IMR-90 (cell line): Measurements from ENCODE around the gene PIP4P1. TPM values are rescaled to one million over a fixed set of nuclear protein-coding genes. Genes with fewer than 3 reads are reported as not detected.
A peak's percentile ranks its signal among the peaks of the same experiment; 100 is the strongest.

ENCODE experiments used
- ATAC-seq: fragments of 200-7000 bp; cut with Tn5 transposase; 2 replicates; pipeline ENCODE4 v1.9.1; 2020; ENCODE audit warnings: low read depth, mild to moderate bottlenecking, moderate library complexity
- BruUV-seq: library from RNA; stranded (reverse); fragments of 400-500 nt; replicated peaks from 2 replicates; lab custom pipeline; 2021; lab: Mats Ljungman, UMichigan
- CTCF ChIA-PET: fragments of 300-600 bp; formaldehyde crosslinking; extraction: SDS; loops from one replicate; lab custom pipeline; 2021; ENCODE audit warnings: antibody characterized with exemption; lab: Yijun Ruan, JAX
- POLR2A ChIA-PET: fragments of 300-600 bp; sonication (Branson Sonifier 250); formaldehyde crosslinking; loops from one replicate; lab custom pipeline; 2022; ENCODE audit warnings: antibody characterized with exemption; ENCODE audit not compliant: unreplicated experiment; lab: Charles Lee
- DNase-seq: peaks from one replicate; pipeline ENCODE4 v3.0.0; 2013
- H2AFZ ChIP-seq: replicated peaks from 2 replicates; pipeline ENCODE3; 2013; ENCODE audit warnings: low read length, mild to moderate bottlenecking; ENCODE audit not compliant: poor library complexity
- H2AK5ac ChIP-seq: 2 replicates; pipeline ENCODE4 v1.6.1; 2013; ENCODE audit warnings: low read depth, low read length, inconsistent platforms
- H2AK9ac ChIP-seq: replicated peaks from 2 replicates; pipeline ENCODE3; 2013; ENCODE audit warnings: mild to moderate bottlenecking, low read depth, low read length, moderate library complexity; ENCODE audit not compliant: poor library complexity
- H2BK120ac ChIP-seq: 2 replicates; pipeline ENCODE4 v1.6.1; 2013; ENCODE audit warnings: low read depth, low read length, inconsistent platforms
- H2BK15ac ChIP-seq: 3 replicates; pipeline ENCODE4 v1.6.1; 2013; ENCODE audit warnings: low read depth, low read length, inconsistent platforms
- H2BK20ac ChIP-seq: 2 replicates; pipeline ENCODE4 v1.6.1; 2013; ENCODE audit warnings: low read depth, mild to moderate bottlenecking, inconsistent platforms, low read length, moderate library complexity
- H2BK5ac ChIP-seq: 2 replicates; pipeline ENCODE4 v1.6.1; 2013; ENCODE audit warnings: mild to moderate bottlenecking, low read depth, low read length, inconsistent platforms; ENCODE audit not compliant: poor library complexity, severe bottlenecking
- H3K14ac ChIP-seq: replicated peaks from 2 replicates; pipeline ENCODE4 v1.6.1; 2013; ENCODE audit warnings: low read depth, low read length, inconsistent platforms
- H3K18ac ChIP-seq: 2 replicates; pipeline ENCODE4 v1.6.1; 2013; ENCODE audit warnings: low read depth, low read length, control low read depth
- H3K23ac ChIP-seq: 2 replicates; pipeline ENCODE4 v1.6.1; 2013; ENCODE audit warnings: low read depth, low read length, inconsistent platforms
- H3K27ac ChIP-seq: 2 replicates; pipeline ENCODE4 v1.5.1; 2013; ENCODE audit warnings: mild to moderate bottlenecking, control low read depth, low read length; ENCODE audit not compliant: insufficient read depth
- H3K27me3 ChIP-seq: 2 replicates; pipeline ENCODE4 v1.6.1; 2013; ENCODE audit warnings: low read length; ENCODE audit not compliant: control insufficient read depth, insufficient read depth
- H3K36me3 ChIP-seq: 2 replicates; pipeline ENCODE4 v1.6.1; 2013; ENCODE audit warnings: low read length, mixed read lengths; ENCODE audit not compliant: control insufficient read depth, insufficient read depth
- H3K4ac ChIP-seq: 2 replicates; pipeline ENCODE4 v1.6.1; 2013; ENCODE audit warnings: low read depth, low read length, inconsistent platforms
- H3K4me1 ChIP-seq: 2 replicates; pipeline ENCODE4 v1.6.1; 2013; ENCODE audit warnings: low read length, mixed read lengths; ENCODE audit not compliant: control insufficient read depth, insufficient read depth
- H3K4me2 ChIP-seq: 2 replicates; pipeline ENCODE4 v1.6.1; 2013; ENCODE audit warnings: low read depth, mild to moderate bottlenecking, control low read depth, low read length, moderate library complexity
- H3K4me3 ChIP-seq: 2 replicates; pipeline ENCODE4 v1.5.1; 2013; ENCODE audit warnings: low read depth, mild to moderate bottlenecking, control low read depth, low read length, moderate library complexity; ENCODE audit not compliant: insufficient read depth
- H3K56ac ChIP-seq: 2 replicates; pipeline ENCODE4 v1.6.1; 2013; ENCODE audit warnings: low read length, inconsistent platforms; ENCODE audit not compliant: insufficient read depth; ENCODE audit errors: extremely low read depth
- H3K79me1 ChIP-seq, 2 experiments: 2 replicates each; pipeline ENCODE4 v1.6.1; 2013; ENCODE audit warnings: low read length in 2 of 2, inconsistent platforms in 1 of 2, low read depth in 1 of 2
- H3K9ac ChIP-seq: 2 replicates; pipeline ENCODE4 v1.6.1; 2013; ENCODE audit warnings: low read depth, low read length, control low read depth
- H3K9me1 ChIP-seq: 2 replicates; pipeline ENCODE4 v1.6.1; 2013; ENCODE audit warnings: low read length, inconsistent platforms; ENCODE audit not compliant: insufficient read depth
- H3K9me3 ChIP-seq: 2 replicates; pipeline ENCODE4 v1.6.1; 2013; ENCODE audit warnings: low read length; ENCODE audit not compliant: control insufficient read depth, insufficient read depth
- H4K20me1 ChIP-seq: 2 replicates; pipeline ENCODE4 v1.6.1; 2013; ENCODE audit warnings: low read length, inconsistent platforms; ENCODE audit not compliant: insufficient read depth
- H4K5ac ChIP-seq: 2 replicates; pipeline ENCODE4 v1.6.1; 2013; ENCODE audit warnings: mild to moderate bottlenecking, low read depth, low read length, control low read depth
- H4K8ac ChIP-seq, 2 experiments: 2 replicates each; pipeline ENCODE4 v1.6.1; 2013; ENCODE audit warnings: low read depth in 2 of 2, low read length in 2 of 2, control low read depth in 1 of 2, inconsistent platforms in 1 of 2
- H4K91ac ChIP-seq: 2 replicates; pipeline ENCODE4 v1.6.1; 2013; ENCODE audit warnings: low read depth, low read length, inconsistent platforms; ENCODE audit not compliant: insufficient read depth
- MXI1 ChIP-seq: IDR thresholded peaks from 2 replicates; pipeline ENCODE4 v1.6.1; 2012; ENCODE audit warnings: low read depth, mild to moderate bottlenecking, low read length, moderate library complexity, borderline replicate concordance
- NFE2L2 ChIP-seq: fragments of 150-350 bp; IDR thresholded peaks from 2 replicates; pipeline ENCODE4 v1.6.1; 2016; ENCODE audit warnings: low read depth, mild to moderate bottlenecking, low read length
- POLR2A ChIP-seq: IDR thresholded peaks from 2 replicates; pipeline ENCODE4 v1.6.1; 2012; ENCODE audit warnings: mild to moderate bottlenecking, low read depth, low read length
- WGBS, 2 experiments: methylation state at CpG; one replicate each; pipeline versions ENCODE4 v1.1.5 to v1.1.7; 2013; ENCODE audit warnings: missing lambda C conversion rate in 2 of 2; ENCODE audit not compliant: insufficient read length in 1 of 2; ENCODE audit errors: extremely low coverage in 2 of 2; 5-methylcytosine and 5-hydroxymethylcytosine counted together
- dilution Hi-C: fragments of 300-500 bp; cut with HindIII; formaldehyde crosslinking; loops from one replicate; pipeline ENCODE4 v1.14.3; 2018; ENCODE audit warnings: low sequenced_read_pairs; ENCODE audit not compliant: unreplicated experiment
- in situ Hi-C: fragments of 300-500 bp; cut with MboI; formaldehyde crosslinking; loops from 3 replicates; pipeline ENCODE4 v1.14.3; 2019; ENCODE audit warnings: low sequenced_read_pairs, inconsistent platforms, mixed read lengths
- intact Hi-C: fragments of 100-400 bp; cut with micrococcal nuclease; formaldehyde crosslinking; loops from 2 replicates; pipeline ENCODE4 v1.10.0; 2022
- polyA plus RNA-seq, 3 experiments: library from polyadenylated mRNA; depleted of rRNA; stranded (reverse); fragments of >200 nt; gene quantifications; 2 replicates each; pipeline ENCODE4 v1.2.3, GENCODE V29; 2012; ENCODE audit warnings: low replicate concordance in 1 of 3
- total RNA-seq: library from RNA; depleted of rRNA; stranded (reverse); fragments of >200 nt; gene quantifications from 2 replicates; pipeline ENCODE4 v1.2.3, GENCODE V29; 2012

PIP4P1 gene
- total and polyA plus RNA-seq, 2 of the 4 experiments (the other 2 are of a cell fraction): 15.2 to 27.8 TPM

DNA sequence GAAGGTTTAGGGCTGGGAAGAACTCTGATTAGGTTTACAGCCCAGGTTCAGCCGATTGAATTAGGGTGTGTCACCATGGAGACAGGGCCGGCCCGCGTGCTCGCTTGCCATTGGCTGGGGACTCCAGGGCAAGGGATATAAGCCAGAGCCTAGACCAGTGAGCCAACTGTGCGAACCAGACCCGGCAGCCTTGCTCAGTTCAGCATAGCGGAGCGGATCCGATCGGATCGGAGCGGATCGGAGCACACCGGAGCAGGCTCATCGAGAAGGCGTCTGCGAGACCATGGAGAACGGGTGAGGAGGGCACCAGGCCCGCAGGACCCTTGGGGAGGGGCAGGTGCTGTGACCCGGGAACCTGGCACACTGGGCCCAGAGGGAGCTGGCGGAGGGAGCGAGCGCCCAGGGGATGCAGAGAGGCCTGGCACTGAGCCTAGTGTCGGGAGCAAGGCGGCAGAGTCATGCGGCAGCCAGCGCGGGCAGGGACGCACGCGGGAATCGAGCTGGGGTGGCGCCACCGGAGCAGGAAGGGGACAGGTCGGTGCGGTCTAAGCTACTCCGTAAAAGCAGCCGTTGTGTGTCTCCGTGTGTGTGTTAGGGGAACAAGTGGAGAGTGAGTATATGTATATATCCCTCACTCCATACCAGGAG lies 8.1 kb upstream of the PIP4P1 start, which contains the start of gene PNP:
Gene PNP, plus strand, starts transcription at position 165 of the 648 bp plus-strand sequence. Its CDS starts 119 bp downstream, at position 284.
- Histone ChIP-seq H4K20me1 (no peaks in the 10 kb centered on the region), H2BK20ac (no peak within 1 kb of the TSS), H4K5ac (peak within 1 kb of the TSS; percentile 11; the same call in 1 of the 2 replicates), H3K4me1 (peaks cover 4% of the 10 kb centered on the region; the same call in 1 of the 2 replicates), H2AK9ac (peak within 1 kb of the TSS; percentile 18), H3K56ac (no peak within 1 kb of the TSS), H2BK5ac (peak within 1 kb of the TSS; percentile 50), H4K8ac (peak within 1 kb of the TSS; percentile 53 to 73), H3K79me1 (peaks cover 15 to 17% of the 10 kb centered on the region in 2 experiments), H2AFZ (peak within 1 kb of the TSS; percentile 88), H3K9ac (peak within 1 kb of the TSS; percentile 75), H3K4me3 (peak within 1 kb of the TSS; percentile 88), H3K9me3 (no peaks in the 10 kb centered on the region), H3K23ac (peak within 1 kb of the TSS; percentile 49; the same call in 1 of the 2 replicates), H3K4me2 (peak within 1 kb of the TSS; percentile 95), H3K4ac (peak within 1 kb of the TSS; percentile 72), H3K9me1 (peaks cover 7% of the 10 kb centered on the region), H3K18ac (no peak within 1 kb of the TSS; the same call in 1 of the 2 replicates), H3K27ac (peak within 1 kb of the TSS; percentile 58; the same call in 1 of the 2 replicates), H2BK15ac (0 out of 3 replicates have a peak within 1 kb of the TSS, but pooled peaks have one; percentile 3), H4K91ac (0 out of 2 replicates have a peak within 1 kb of the TSS, but pooled peaks have one; percentile 36), H3K27me3 (no peaks in the 10 kb centered on the region), H3K36me3 (peaks cover 1% of the 10 kb centered on the region; the same call in 1 of the 2 replicates), H2AK5ac (peak within 1 kb of the TSS; percentile 57; the same call in 1 of the 2 replicates), H3K14ac (peak within 1 kb of the TSS; percentile 71), H2BK120ac (peak within 1 kb of the TSS; percentile 44; the same call in 1 of the 2 replicates)
- TF ChIP-seq MXI1 (0 out of 2 replicates have a peak, but pooled peaks have one; percentile 48), NFE2L2 (no peak), POLR2A (peak; percentile 98)
- WGBS, 2 experiments: 0% methylated on average over 9 of the region's 40 CpGs; no CpG with 5 or more reads in 1 of the 2 experiments
- no TSS peak for BruUV-seq
- dilution Hi-C loops: no loop called here
- ATAC-seq: peak; percentile 98
- CTCF ChIA-PET: no interaction called here
- in situ Hi-C loops: loop anchor here (25.0 kb wide), 1 partner anchor 618 kb away; the partner anchor contains the start of gene ZNF219
- peak; percentile 85 for DNase-seq
- POLR2A ChIA-PET: no interaction called here
- intact Hi-C loops: loop anchor here (5.0 kb wide), 1 partner anchor 63 kb away; no protein-coding TSS in a partner anchor
